Stimulated activated CD4-positive, alpha-beta T cell treated with anti-CD3 and anti-CD28 coated beads, TNF-alpha, amount 100 ng/mL, for 48 hours (primary cell): Measurements from ENCODE around the gene ENTR1.

Source experiments
- DNase-seq, 3 donors: peaks; one replicate each; pipeline ENCODE4 v3.0.0-alpha.2; 2020; ENCODE audit warnings: low read depth in 3 of 3

Gene ENTR1

DNA sequence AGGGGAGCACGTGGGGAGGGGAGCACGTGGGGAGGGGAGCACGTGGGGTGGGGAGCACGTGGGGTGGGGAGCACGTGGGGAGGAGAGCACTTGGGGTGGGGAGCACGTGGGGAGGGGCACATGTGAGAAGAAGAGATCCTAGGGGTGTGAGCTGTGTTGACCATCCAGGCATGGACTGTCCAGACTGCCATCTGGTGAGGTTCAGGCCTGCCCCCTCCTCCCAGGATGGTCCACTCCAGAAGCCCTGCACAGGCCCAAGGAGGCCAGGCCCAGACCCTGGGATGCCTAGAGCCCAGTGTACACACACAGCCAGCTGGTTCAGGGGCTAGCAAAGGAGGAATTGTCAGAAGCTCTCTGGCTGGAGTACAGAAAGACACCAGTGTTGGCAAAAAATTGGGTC, 12.8 kb downstream of the ENTR1 start:
- DNase-seq: no peak

DNA sequence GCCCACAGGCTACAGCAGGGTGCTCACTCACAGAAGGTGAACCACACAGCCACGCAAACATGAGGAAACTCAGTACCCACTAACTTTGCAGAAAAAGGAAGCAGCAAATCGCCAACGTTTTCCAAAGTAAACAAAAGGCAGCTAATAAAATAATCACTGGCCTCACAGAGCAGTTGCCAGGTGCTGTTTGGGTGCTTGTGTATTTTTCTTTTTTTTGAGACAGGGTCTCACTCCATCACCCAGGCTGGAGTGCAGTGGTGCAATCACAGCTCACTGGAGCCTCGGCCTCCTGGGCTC, 14.2 kb downstream of the ENTR1 start:
- no peak for DNase-seq

- no peak for DNase-seq
Observed at GRCh38 chr9:136395345-136396218, 14.8 kb downstream of the ENTR1 start.

GRCh38 chr9:136395020-136395340, 15.4 kb downstream of the ENTR1 start:
- DNase-seq: no peak

DNA sequence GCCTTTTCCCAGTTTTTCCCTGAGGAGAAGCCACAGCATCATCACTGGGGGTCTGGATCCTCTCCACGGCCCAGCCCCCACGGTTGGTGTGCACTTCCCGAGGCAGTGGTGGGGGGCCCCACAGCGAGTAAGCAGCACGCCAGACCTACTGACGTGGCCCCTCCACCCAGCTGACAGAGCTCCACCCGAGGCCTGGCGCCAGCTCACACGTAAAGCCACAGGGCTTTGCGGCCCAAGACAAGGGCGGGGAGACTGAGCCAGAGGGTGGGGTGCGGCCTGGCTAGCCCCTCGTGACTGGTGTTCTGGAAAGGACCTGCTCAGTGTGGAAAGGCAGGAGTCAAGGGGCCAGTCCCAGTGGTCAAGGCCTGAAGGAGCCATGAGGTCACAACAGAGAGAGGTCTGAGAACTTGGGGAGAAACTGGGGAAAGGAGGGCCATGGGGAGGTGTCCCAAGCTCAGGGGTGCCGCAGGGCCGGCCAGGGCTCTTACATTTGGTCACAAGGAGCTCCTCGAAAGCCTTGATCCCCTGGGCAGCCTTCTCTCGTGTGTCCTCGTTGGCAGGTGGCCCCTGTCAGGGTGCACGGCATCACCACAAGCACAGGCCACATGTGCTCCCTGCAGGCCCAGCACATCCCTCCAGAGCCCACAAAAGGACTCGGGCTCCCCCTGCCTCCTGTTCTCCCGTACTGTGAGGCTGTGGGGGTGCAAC, 15.9 kb downstream of the ENTR1 start:
- DNase-seq: no peak

DNA sequence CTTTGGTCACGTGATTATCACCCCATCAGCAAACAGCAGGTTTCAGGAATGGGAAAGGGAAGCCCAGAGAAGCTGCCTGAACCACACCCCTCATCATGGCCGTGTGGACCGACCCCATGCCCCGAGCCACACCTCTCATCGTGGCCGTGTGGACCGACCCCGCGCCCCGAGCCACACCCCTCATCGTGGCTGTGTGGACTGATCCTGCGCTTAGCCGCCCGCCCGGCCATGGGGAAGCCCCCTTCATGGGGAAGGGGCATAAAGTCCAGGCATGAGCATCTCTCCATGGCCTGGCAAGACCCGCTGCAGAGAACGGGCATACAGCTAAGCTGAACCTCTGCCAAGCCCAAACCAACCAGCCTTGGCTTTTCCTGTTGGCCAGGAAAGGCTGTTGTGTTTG, 16.9 kb downstream of the ENTR1 start:
- DNase-seq: no peak

DNA sequence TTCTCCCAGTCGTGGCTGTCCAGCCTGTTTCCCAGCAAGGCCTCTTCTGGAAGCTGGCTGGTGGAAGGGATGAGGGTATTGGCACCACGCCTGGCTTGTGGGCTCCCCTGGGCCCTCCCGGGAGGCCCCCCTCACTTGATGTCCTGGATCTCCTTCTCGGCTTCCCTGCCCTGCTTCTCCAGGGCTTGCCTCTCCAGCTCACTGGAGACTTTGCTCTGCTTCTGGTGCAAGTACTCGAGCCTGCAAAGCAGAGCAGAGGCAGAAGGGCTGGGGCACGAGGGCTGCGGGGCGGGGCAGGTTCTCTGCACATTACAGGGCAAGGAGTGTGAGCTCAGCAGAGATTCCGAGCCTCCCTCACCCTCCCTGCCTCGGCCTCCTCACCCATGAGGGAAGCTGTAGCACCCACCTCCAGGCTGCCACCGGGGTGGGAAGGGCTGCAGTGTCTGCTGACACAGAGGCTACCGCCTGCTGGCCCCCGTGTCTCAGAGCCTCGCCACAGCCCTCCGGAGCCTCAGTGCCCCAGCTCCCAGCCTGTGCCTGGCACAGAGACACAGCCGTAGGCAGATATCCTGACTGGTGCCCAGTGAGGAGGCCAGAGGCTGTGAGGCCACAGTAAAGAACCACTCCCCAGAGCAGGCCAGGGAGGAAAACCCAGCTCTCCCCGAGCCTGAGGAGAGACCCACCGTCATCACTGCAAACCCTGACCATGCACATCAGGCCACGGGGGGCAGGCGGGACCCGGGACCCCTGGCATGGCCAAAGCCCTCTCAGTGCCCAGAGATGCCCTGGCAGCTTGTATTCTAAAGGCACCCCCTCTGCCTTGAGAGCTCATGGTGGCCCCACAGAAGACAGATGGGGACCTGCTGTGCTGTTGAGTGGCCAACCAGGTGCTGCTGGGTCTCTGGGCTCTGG, 17.6 kb downstream of the ENTR1 start:
- DNase-seq: no peak

DNA sequence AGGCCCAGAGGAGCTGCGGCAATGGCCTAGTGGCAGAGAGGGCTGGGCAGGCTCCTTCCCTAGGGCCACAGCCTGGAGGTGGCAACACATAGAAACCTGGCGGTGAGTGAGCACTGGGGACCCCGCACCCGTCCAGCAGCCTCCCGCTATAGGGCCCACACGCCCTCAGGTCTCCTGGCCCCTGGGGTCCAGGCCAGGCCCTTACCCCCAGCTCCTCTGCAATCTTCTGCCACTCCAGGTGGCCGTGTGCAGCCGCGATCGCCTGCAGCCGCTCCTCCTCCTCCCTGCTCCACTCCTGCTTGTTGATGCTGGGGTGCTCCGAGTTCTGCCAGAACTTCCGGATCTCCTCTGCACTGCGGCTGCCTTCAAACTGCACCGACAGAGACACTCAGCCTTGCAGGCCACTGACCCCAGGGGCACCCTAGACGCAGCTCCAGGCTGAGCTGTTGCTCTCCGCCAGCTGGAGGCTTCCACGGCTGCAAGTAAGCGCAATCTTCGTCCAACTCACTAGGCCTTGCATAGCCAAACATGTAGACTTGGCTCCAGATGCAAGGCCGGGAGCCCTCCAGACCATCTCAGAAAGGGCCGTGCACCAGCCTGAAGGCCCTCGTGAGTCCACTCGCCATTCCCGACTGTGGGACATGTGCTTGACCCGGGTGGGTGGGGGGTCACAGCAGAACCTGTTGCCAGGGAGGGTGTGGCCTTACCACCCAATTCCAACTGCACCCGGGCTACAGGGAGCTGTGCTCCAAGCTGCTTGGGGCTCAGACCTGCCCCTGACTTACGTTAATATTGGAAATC, 18.5 kb downstream of the ENTR1 start:
- no peak for DNase-seq

DNA sequence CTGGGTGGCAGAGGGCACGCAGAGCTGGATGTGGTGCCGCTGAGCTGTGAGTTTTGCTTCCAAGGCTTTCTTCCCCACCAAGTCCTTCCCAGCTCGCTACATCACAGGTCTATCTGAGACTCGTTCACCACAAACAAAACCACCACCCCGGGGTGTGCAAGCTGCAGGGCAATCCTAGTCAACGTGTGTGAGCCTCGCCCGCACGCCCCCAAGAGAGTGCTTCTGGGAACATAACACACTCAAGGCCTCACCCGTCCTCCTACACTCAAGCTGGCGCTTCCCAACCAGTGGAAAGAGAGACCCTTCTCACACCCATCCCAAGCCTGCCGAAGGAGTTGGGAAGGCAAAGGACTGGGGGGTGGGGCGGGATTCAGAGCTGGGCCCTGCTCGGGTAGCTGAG, 21.0 kb downstream of the ENTR1 start:
- no peak for DNase-seq

- no peak for DNase-seq
Observed at GRCh38 chr9:136387217-136387616, 23.2 kb downstream of the ENTR1 start.

GRCh38 chr9:136386018-136386417, 24.4 kb downstream of the ENTR1 start:
- no peak for DNase-seq

- peak in 1 of 3 donors; percentile 32 for DNase-seq
Observed at GRCh38 chr9:136385015-136385414, 25.4 kb downstream of the ENTR1 start.

GRCh38 chr9:136383436-136383835, 27.0 kb downstream of the ENTR1 start:
- DNase-seq: no peak

DNA sequence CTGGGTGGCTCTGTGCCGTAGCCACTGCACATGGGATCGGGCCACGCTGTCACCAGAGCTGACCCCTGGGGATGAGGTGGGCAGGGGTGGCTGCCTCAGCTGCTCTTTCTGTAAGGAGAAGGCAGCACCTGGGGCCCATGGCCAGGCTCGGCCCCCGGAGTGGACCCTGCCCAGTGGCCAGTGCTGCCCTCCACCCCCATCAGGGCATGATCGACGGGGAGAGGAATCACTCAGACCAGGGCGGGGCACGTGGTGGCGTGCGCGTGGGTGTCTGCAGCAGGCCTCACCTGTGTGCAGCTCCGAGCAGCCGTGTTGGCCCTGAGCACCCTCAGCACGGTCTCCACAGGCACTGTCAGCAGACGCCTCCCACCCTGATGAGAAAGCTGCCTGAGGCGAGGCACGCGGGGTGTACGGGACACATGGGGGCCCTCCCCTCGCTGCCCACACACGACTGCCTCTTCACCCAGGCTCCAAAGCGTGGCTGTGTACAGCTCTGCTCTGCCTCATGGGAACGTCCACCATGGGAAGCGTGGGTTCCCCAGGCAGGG, 28.4 kb downstream of the ENTR1 start:
- DNase-seq: no peak

DNA sequence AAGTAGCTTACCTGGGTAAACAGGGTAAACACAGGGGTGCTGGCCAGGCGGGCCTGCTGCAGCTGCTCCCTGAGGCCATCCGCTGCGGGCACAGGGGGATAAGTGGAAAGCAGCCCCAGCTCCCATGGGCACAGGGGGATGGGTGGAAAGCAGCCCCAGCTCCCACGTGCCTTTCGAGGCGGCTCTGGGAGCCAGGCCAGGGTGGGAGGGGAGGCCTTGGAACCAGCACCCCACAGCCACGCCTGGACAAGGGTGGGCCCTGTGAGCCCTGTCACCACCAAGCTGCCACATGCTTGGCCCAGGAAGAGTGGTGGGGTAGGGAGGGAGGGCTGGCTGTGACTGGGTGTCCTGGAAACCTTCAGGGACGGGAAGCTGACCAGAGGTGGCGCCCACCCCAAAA, 29.1 kb downstream of the ENTR1 start:
- no peak for DNase-seq

GRCh38 chr9:136380381-136380780, 30.0 kb downstream of the ENTR1 start:
- no peak for DNase-seq

- DNase-seq: no peak
Observed at GRCh38 chr9:136379891-136380290, 30.5 kb downstream of the ENTR1 start.

DNA sequence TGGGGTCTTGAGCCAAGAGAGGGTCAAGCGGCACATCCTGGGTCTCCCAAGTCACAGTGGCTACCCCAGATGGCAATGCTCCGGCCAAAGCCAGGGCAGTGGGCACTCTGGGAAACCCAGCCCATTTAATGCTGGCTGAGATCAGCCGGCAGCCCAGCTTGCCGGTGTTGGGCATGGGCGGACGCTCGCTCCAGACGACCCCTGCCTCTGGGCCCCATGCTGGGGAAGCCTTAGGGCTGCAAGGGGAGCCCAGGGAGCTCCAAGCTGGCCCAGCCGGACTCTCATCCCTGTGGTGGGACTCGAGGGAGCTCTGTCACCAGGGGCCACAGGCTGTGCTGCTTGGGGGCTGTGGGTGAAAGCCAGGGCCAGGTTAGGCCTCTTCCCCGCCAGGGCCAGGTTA, 31.0 kb downstream of the ENTR1 start:
- no peak for DNase-seq

- no peak for DNase-seq
Observed at GRCh38 chr9:136379003-136379287, 31.5 kb downstream of the ENTR1 start.

GRCh38 chr9:136378170-136379002, 32.0 kb downstream of the ENTR1 start:
- no peak for DNase-seq
